Measurements from ENCODE around the gene NUTM2G. TPM values are rescaled to one million over a fixed set of nuclear protein-coding genes. Genes with fewer than 3 reads are reported as not detected.
"Not testable (repeated sequence)": the region's sequence is repeated elsewhere in the genome, so short reads cannot be mapped to it uniquely, and the experiment has no call there.

NUTM2G gene
- total RNA-seq, 4 donors from 2014 or later = not detected

DNA sequence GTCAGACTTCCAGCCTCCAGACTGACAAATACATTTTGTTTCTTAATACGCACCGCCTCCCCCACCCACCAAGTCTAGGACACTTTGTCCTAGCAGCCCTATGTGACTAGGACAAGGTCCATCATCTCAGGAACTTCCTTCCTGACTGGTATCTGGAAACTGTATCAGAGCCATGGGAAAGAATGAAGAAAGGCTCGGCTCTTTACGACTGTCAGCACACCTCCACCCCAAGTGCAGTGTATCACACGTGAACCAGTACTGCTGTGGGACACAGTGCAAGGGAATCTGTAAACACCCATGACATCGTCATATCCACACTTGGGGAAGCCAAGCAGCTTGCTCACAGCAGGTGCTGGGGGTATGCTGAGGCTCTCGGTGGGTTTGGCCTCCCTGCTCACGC lies 13.0 kb downstream of the NUTM2G start:
- H3K27ac ChIP-seq; H3K4me3 ChIP-seq (replicated peaks in 1 of 3); DNase-seq; H3K27me3 ChIP-seq; H3K9me3 ChIP-seq; H3K4me1 ChIP-seq; intact Hi-C loops (cut with DNase I); H3K36me3 ChIP-seq: not testable (repeated sequence)
- no CpG with 5 or more reads among the region's 8 CpGs for WGBS, 2 donors

DNA sequence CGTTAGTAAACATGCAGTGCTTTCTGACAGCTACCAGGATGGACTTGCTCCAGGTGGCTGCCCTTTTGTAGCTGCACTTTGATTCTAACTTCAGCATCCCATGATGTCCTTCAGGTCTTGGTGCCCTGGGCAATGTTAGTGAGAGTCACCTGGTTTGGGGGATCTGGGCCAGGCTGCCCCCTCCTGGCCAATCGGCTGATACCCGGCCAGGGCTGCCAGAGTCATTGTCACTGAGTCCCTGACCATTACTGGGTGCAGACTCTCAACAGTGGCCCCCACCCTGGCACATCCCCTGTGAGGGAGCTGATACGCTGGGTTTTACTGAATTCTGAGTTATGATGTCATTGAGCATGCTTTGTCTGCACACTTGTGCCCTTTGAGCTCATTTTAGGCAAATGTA lies 13.5 kb downstream of the NUTM2G start:
- H3K27me3 ChIP-seq; H3K27ac ChIP-seq; H3K4me3 ChIP-seq (replicated peaks in 1 of 3); H3K36me3 ChIP-seq; intact Hi-C loops (cut with DNase I); H3K9me3 ChIP-seq; H3K4me1 ChIP-seq; DNase-seq: not testable (repeated sequence)
- WGBS, 2 donors = no CpG with 5 or more reads among the region's 4 CpGs

DNA sequence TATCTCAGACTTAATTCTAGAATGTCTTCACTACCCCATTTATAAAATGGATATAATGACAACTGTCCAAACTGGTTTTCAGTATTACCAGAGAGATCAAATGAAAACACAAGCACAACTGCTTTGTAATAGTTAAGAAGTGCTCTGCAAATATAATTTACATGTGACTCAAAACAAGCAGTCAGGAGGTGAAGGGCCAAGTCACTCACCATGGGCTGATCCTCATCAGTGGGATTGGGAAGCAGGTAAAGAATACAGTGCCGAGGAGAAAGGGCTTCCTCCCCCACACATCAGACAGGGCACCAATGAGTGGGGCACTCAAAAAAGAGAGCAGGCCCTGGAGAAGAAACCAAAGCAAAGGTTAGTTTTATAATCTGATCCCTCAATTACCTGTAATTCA lies 20.7 kb downstream of the NUTM2G start:
- H3K4me1 ChIP-seq; DNase-seq; H3K4me3 ChIP-seq (replicated peaks in 1 of 3); H3K36me3 ChIP-seq; H3K27me3 ChIP-seq; intact Hi-C loops (cut with DNase I); H3K9me3 ChIP-seq; H3K27ac ChIP-seq: not testable (repeated sequence)
- WGBS, 2 donors = 87 to 100% methylated on average over 1 of the region's 1 CpG

DNA sequence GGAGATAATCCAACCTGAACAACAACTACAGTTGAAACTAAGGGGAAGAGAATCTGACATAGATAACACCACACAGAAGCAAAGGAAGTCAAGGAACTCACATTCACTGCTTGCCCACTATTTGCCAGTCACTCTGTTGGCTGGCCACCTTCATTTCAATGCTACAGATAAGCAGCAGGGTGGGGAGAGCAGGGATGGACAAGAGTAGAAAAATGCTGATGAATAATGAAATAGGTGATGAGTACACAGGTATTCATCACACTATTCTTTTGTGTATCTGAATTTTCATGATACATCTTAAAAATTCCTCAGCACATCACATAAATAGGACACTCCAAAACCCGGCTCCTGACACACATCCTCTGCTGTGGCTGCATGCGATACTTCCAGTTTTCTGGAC lies 21.9 kb downstream of the NUTM2G start:
- H3K36me3 ChIP-seq; H3K27me3 ChIP-seq; H3K27ac ChIP-seq; DNase-seq; H3K9me3 ChIP-seq; H3K4me3 ChIP-seq (replicated peaks in 1 of 3); H3K4me1 ChIP-seq; intact Hi-C loops (cut with DNase I): not testable (repeated sequence)
- no CpG with 5 or more reads among the region's 2 CpGs for WGBS, 2 donors

DNA sequence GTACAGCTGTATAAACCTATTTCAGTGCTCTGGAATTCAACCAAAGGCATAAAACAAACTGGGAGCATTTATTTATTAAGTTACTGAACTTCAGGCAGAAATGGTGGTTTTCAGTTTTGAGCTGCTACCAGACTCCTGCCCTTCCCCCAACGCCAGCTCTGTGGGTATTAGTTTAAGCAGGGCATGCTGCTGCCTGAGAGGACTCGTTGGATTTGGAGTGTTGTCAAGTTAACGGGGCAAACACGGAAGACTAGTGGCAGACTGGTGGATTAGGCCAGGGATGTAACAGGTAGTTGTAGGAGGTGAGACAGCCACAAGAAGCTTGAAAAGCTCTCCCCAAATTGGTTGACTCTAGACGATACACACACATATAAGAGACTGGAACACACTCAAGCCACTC lies 38.9 kb downstream of the NUTM2G start:
- H3K36me3 ChIP-seq; H3K27ac ChIP-seq; H3K27me3 ChIP-seq; H3K9me3 ChIP-seq; H3K4me1 ChIP-seq; intact Hi-C loops (cut with DNase I); H3K4me3 ChIP-seq (replicated peaks in 1 of 3): not testable (repeated sequence)
- WGBS, 2 donors = 56 to 58% methylated on average over 5 of the region's 5 CpGs
- peak; percentile 58 to 67 for DNase-seq

DNA sequence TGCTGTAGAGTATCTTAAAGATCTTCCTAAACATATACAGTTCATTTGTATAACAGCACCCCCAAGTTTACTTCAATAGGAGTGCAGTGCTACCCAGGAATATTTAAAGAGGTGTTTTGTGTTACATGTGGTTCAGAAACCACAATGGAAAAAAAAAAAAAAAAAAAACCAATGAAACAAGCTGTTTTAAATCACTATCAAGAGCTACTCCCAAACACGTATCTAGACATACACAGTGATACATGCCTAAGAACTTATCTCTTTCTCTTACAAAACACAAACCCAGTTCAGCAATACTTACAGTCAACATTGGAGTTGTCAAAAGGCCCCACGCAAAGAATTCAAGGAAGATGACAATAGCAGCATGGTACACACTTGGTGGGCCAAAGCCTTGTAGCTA lies 43.9 kb downstream of the NUTM2G start:
- intact Hi-C loops (cut with DNase I); H3K4me1 ChIP-seq; H3K36me3 ChIP-seq; H3K27me3 ChIP-seq; H3K4me3 ChIP-seq (replicated peaks in 1 of 3); H3K9me3 ChIP-seq; H3K27ac ChIP-seq; DNase-seq: not testable (repeated sequence)
- 94 to 96% methylated on average over 2 of the region's 2 CpGs for WGBS, 2 donors

DNA sequence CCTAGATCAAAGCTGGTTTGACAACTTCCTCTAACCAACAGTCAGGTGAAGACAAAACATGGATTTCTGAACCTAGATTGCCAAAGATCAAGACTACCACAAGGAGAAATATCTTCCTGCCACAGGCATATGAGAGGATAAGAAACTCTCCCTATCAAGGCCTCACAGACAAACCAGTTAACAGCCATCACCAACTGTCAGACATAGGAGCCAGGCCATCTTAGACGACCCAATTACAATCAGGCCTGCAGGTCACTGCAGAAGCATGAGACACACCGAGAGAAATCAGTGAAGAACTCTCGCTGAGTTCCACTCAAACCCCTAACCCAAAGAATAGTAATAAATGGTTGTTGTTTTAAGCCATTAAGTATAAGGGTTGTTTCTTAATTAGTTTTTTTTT lies 45.4 kb downstream of the NUTM2G start:
- DNase-seq; H3K4me1 ChIP-seq; H3K36me3 ChIP-seq; H3K27ac ChIP-seq; intact Hi-C loops (cut with DNase I); H3K27me3 ChIP-seq; H3K4me3 ChIP-seq (replicated peaks in 1 of 3); H3K9me3 ChIP-seq: not testable (repeated sequence)
- 89 to 90% methylated on average over 3 of the region's 3 CpGs for WGBS, 2 donors

DNA sequence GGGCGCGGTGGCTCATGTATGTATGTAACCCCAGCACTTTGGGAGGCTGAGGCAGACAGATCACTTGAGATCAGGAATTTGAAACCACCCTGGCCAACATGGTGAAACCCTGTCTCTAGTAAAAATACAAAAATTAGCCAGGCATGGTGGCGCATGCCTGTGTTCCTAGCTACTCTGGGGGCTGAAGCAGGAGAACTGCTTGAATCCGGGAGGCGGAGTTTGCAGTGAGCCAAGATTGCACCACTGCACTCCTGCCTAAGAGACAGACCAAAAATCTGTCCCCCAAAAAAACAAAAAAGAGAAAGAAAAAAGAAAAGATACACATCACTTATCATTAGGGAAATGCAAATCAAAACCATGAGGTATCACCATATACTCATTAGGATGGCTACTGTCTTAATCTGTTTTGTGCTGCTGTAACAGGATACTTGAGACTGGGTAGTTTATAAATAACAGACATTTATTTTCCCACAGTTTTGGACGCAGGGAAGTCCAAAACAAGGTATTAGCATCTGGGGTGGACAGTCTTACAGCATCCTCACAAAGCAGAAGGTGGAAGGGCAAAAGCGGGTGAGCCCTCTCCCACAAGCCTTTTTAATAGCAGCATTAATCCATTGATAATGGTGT lies 55.0 kb downstream of the NUTM2G start:
- WGBS, 2 donors = 87 to 90% methylated on average over 7 of the region's 7 CpGs

DNA sequence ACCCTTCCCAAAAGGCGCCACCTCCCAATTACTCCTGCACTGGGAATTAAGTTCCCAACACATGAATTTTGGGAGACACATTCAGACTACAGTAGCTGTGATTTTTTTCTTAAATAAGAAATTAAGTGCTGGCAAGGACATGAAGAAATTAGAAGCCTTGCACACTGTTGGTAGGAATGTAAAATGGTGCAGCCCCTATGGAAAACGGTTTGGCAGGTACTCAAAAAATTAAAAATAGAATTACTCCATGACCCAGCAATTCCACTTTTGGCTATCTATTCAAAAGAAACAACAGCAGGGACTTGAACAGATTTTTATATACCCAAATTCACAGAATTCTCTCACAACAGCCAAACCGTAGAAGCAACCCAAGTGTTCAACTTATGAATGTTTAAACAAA lies 55.5 kb downstream of the NUTM2G start:
- H3K27ac ChIP-seq; intact Hi-C loops (cut with DNase I); H3K4me3 ChIP-seq (replicated peaks in 1 of 3); H3K9me3 ChIP-seq; H3K36me3 ChIP-seq; DNase-seq; H3K27me3 ChIP-seq; H3K4me1 ChIP-seq: not testable (repeated sequence)
- 83 to 87% methylated on average over 3 of the region's 3 CpGs for WGBS, 2 donors

More for the DNA sequence above, 55.0 kb downstream of the NUTM2G start:
- H3K4me3 ChIP-seq (replicated peaks in 1 of 3); H3K4me1 ChIP-seq; H3K9me3 ChIP-seq; H3K36me3 ChIP-seq; intact Hi-C loops (cut with DNase I); H3K27ac ChIP-seq; H3K27me3 ChIP-seq: not testable (repeated sequence)
- peak; percentile 34 to 51 for DNase-seq

DNA sequence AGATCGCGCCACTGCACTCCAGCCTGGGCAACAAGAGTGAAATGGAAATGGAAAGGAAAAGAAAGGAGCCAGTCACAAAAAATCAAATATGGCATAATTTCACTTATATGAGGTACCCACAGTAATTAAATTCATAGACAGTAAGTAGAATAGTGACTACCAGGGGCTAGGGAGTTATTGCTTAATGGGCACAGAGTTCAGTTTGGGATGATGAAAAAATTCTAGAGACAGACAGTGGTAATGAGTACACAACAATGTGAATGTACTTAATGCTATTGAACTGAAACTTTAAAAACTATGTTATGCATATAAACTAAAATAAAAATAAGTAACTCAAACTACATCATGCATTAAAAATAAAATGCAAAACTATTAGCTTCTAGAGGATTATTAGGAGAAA lies 56.2 kb downstream of the NUTM2G start:
- H3K27me3 ChIP-seq; H3K4me1 ChIP-seq; DNase-seq; H3K27ac ChIP-seq; H3K9me3 ChIP-seq; H3K36me3 ChIP-seq; H3K4me3 ChIP-seq (replicated peaks in 1 of 3); intact Hi-C loops (cut with DNase I): not testable (repeated sequence)
- WGBS, 2 donors = 97 to 100% methylated on average over 2 of the region's 2 CpGs

Other genes starting within 250 kb of the NUTM2G start
- 10 to 100 TPM; 16.8 to 21.6 (median 19.2) TPM for gene ZNF510, start 150.8 kb upstream of the NUTM2G start, total RNA-seq
- 10 to 100 TPM; 14.3 to 32.1 (median 19.6) TPM for gene ZNF782, start 74.3 kb upstream of the NUTM2G start, total RNA-seq
- 1 to 10 TPM in 3 of 4 donors, under 1 TPM in 1; 0.89 to 6.3 (median 2.2) TPM for gene CTSV, start 110.3 kb downstream of the NUTM2G start, total RNA-seq